ENCODE measurements around the gene PHLPP2.
"Not testable (repeated sequence)": the region's sequence is repeated elsewhere in the genome, so short reads cannot be mapped to it uniquely, and the experiment has no call there.

Gene PHLPP2

GRCh38 chr16:71622088-71622487, 102.4 kb downstream of the PHLPP2 start:
- DNase-seq (ENCODE audit: low spot score) = no peak
- no peak for TF ChIP-seq CTCF (IDR thresholded peaks at IDR 0.05; ENCODE audit: extremely low read depth, insufficient read depth, missing control alignments)
- in situ Hi-C loops (cut with MboI; ENCODE audit: low pct_unique_long_range_greater_than_20kb, low sequenced_read_pairs, unreplicated experiment) = loop anchor here (25.0 kb wide), 1 partner anchor 210 kb away; no protein-coding TSS in a partner anchor

GRCh38 chr16:71618429-71618828, 106.1 kb downstream of the PHLPP2 start:
- TF ChIP-seq CTCF (IDR thresholded peaks at IDR 0.05; ENCODE audit: extremely low read depth, insufficient read depth, missing control alignments) = no peak
- in situ Hi-C loops (cut with MboI; ENCODE audit: low pct_unique_long_range_greater_than_20kb, low sequenced_read_pairs, unreplicated experiment) = loop anchor here (25.0 kb wide), 1 partner anchor 206 kb away; no protein-coding TSS in a partner anchor
- no peak for DNase-seq (ENCODE audit: low spot score)

GRCh38 chr16:71614956-71615355, 109.5 kb downstream of the PHLPP2 start:
- DNase-seq (ENCODE audit: low spot score) = not testable (repeated sequence)
- in situ Hi-C loops (cut with MboI; ENCODE audit: low pct_unique_long_range_greater_than_20kb, low sequenced_read_pairs, unreplicated experiment) = loop anchor here (25.0 kb wide), 1 partner anchor 203 kb away; no protein-coding TSS in a partner anchor

GRCh38 chr16:71610936-71611871, 113.3 kb downstream of the PHLPP2 start:
- peak; percentile 81 for DNase-seq (ENCODE audit: low spot score)
- in situ Hi-C loops (cut with MboI; ENCODE audit: low pct_unique_long_range_greater_than_20kb, low sequenced_read_pairs, unreplicated experiment) = loop anchor here (25.0 kb wide), 1 partner anchor 199 kb away; no protein-coding TSS in a partner anchor
- peak; percentile 98 for TF ChIP-seq CTCF (IDR thresholded peaks at IDR 0.05; ENCODE audit: extremely low read depth, insufficient read depth, missing control alignments)

- no peak for DNase-seq (ENCODE audit: low spot score)
- no peak for TF ChIP-seq CTCF (IDR thresholded peaks at IDR 0.05; ENCODE audit: extremely low read depth, insufficient read depth, missing control alignments)
- in situ Hi-C loops (cut with MboI; ENCODE audit: low pct_unique_long_range_greater_than_20kb, low sequenced_read_pairs, unreplicated experiment) = loop anchor here (25.0 kb wide), 1 partner anchor 198 kb away; no protein-coding TSS in a partner anchor
Measured at GRCh38 chr16:71610447-71610846, 114.1 kb downstream of the PHLPP2 start.

- DNase-seq (ENCODE audit: low spot score) = no peak
Measured at GRCh38 chr16:71609066-71609465, 115.4 kb downstream of the PHLPP2 start.

More at GRCh38 chr16:71609066-71609465, 115.4 kb downstream of the PHLPP2 start:
- no peak for TF ChIP-seq CTCF (IDR thresholded peaks at IDR 0.05; ENCODE audit: extremely low read depth, insufficient read depth, missing control alignments)
- in situ Hi-C loops (cut with MboI; ENCODE audit: low pct_unique_long_range_greater_than_20kb, low sequenced_read_pairs, unreplicated experiment) = loop anchor here (25.0 kb wide), 1 partner anchor 197 kb away; no protein-coding TSS in a partner anchor

Data from GM13977 (cell line).